H1 (cell line): ENCODE data around the gene SLC30A3. TPM values are rescaled to one million over a fixed set of nuclear protein-coding genes. Genes with fewer than 3 reads are reported as not detected.
A peak's percentile ranks its signal among the peaks of the same experiment; 100 is the strongest.

Experiments used
- CTCF ChIA-PET: fragments of 300-600 bp; sonication (Branson Sonifier 250); formaldehyde crosslinking; loops from one replicate; lab custom pipeline; 2021; ENCODE audit not compliant: partially characterized antibody; lab: Charles Lee
- POLR2A ChIA-PET: fragments of 300-600 bp; sonication (Branson Sonifier 250); formaldehyde crosslinking; loops from one replicate; lab custom pipeline; 2021; ENCODE audit warnings: inconsistent platforms; ENCODE audit not compliant: partially characterized antibody; lab: Charles Lee
- DNase-seq, 2 experiments: peaks; one replicate each; pipeline versions ENCODE4 v3.0.0 to v3.0.0-alpha.2; 2010 to 2022; ENCODE audit warnings: low spot score in 2 of 2, low read depth in 1 of 2, mixed read lengths in 1 of 2
- FAIRE-seq: peaks from 2 replicates; lab custom pipeline; 2011; peaks lifted over from hg19 to GRCh38; lab: Jason Lieb, UNC
- H2AFZ ChIP-seq: 2 replicates; pipeline ENCODE4 v1.8.1; 2012; ENCODE audit warnings: low read length, inconsistent platforms
- H2AK5ac ChIP-seq: 2 replicates; pipeline ENCODE4 v1.6.1; 2013; ENCODE audit warnings: low read depth, low read length
- H2BK120ac ChIP-seq: replicated peaks from 2 replicates; pipeline ENCODE3; 2013; ENCODE audit warnings: low read depth, low read length, inconsistent platforms
- H2BK12ac ChIP-seq: 2 replicates; pipeline ENCODE4 v1.6.1; 2013; ENCODE audit warnings: low read depth, low read length
- H2BK15ac ChIP-seq: 2 replicates; pipeline ENCODE4 v1.6.1; 2013; ENCODE audit warnings: low read length
- H2BK20ac ChIP-seq: 2 replicates; pipeline ENCODE4 v1.6.1; 2013; ENCODE audit warnings: low read length
- H2BK5ac ChIP-seq: 2 replicates; pipeline ENCODE4 v1.6.1; 2013; ENCODE audit warnings: low read depth, low read length
- H3K14ac ChIP-seq: 2 replicates; pipeline ENCODE4 v1.6.1; 2013; ENCODE audit warnings: inconsistent platforms; ENCODE audit not compliant: insufficient read length
- H3K18ac ChIP-seq: 2 replicates; pipeline ENCODE4 v1.6.1; 2013; ENCODE audit warnings: low read length; ENCODE audit errors: extremely low read depth
- H3K23ac ChIP-seq: 2 replicates; pipeline ENCODE4 v1.6.1; 2013; ENCODE audit warnings: inconsistent platforms; ENCODE audit not compliant: insufficient read length
- H3K23me2 ChIP-seq: 2 replicates; pipeline ENCODE4 v1.6.1; 2013; ENCODE audit warnings: low read depth, low read length
- H3K27ac ChIP-seq: 2 replicates; pipeline ENCODE4 v1.6.1; 2011; ENCODE audit warnings: low read depth, low read length, inconsistent platforms
- H3K27me3 ChIP-seq, 4 experiments: replicated peaks in 1 of 4; 1 replicate in 1 of 4; 2 replicates in 3 of 4; pipeline versions ENCODE4 v1.6.1 to v1.8.1; 2011 to 2013; ENCODE audit warnings: low read length in 3 of 4, mild to moderate bottlenecking in 3 of 4, inconsistent platforms in 2 of 4, mixed read lengths in 2 of 4, moderate library complexity in 1 of 4; ENCODE audit not compliant: control insufficient read depth in 3 of 4, insufficient read depth in 3 of 4; ENCODE audit errors: extremely low read depth in 1 of 4
- H3K36me3 ChIP-seq, 4 experiments: 2 replicates each; pipeline versions ENCODE4 v1.6.1 to v1.8.1; 2011 to 2013; ENCODE audit warnings: mild to moderate bottlenecking in 4 of 4, low read length in 3 of 4, moderate library complexity in 2 of 4, control low read depth in 1 of 4, inconsistent platforms in 1 of 4; ENCODE audit not compliant: insufficient read depth in 4 of 4, control insufficient read depth in 2 of 4
- H3K4ac ChIP-seq: replicated peaks from 2 replicates; pipeline ENCODE3; 2013; ENCODE audit warnings: low read length, low read depth, mixed read lengths, inconsistent platforms; ENCODE audit not compliant: insufficient read length
- H3K4me1 ChIP-seq, 4 experiments: replicated peaks in 1 of 4; 1 replicate in 1 of 4; 2 replicates in 3 of 4; pipeline versions ENCODE4 v1.6.1 to v1.8.1; 2011 to 2013; ENCODE audit warnings: low read length in 3 of 4, inconsistent platforms in 2 of 4, mixed read lengths in 1 of 4; ENCODE audit not compliant: insufficient read depth in 4 of 4, control insufficient read depth in 3 of 4
- H3K4me2 ChIP-seq, 2 experiments: 2 replicates each; pipeline versions ENCODE4 v1.6.1 to v1.8.1; 2011 to 2013; ENCODE audit warnings: low read depth in 2 of 2, low read length in 2 of 2, control low read depth in 1 of 2, inconsistent platforms in 1 of 2, mild to moderate bottlenecking in 1 of 2; ENCODE audit not compliant: insufficient read depth in 1 of 2
- H3K4me3 ChIP-seq, 4 experiments: fragments of 200-600, 300-600 bp in 1 of 4; sonication (generic), shearing (Covaris generic), sonication (Bioruptor Twin) in 1 of 4; 2 replicates each; pipeline versions ENCODE4 v1.5.1 to v1.8.1; 2011 to 2016; ENCODE audit warnings: low read length in 4 of 4, low read depth in 3 of 4, control low read depth in 2 of 4, inconsistent platforms in 2 of 4, mild to moderate bottlenecking in 2 of 4, mixed read lengths in 1 of 4, moderate library complexity in 1 of 4; ENCODE audit not compliant: insufficient read depth in 2 of 4; ENCODE audit errors: extremely low read depth in 1 of 4
- H3K56ac ChIP-seq: replicated peaks from 2 replicates; pipeline ENCODE3; 2013; ENCODE audit warnings: low read depth, mild to moderate bottlenecking, mixed read lengths, low read length, inconsistent platforms; ENCODE audit not compliant: insufficient read length
- H3K79me1 ChIP-seq: 2 replicates; pipeline ENCODE4 v1.6.1; 2013; ENCODE audit warnings: low read depth, low read length, control low read depth
- H3K79me2 ChIP-seq, 2 experiments: 2 replicates each; pipeline versions ENCODE4 v1.6.1 to v1.8.1; 2012 to 2013; ENCODE audit warnings: low read length in 2 of 2, mild to moderate bottlenecking in 2 of 2, inconsistent platforms in 1 of 2; ENCODE audit not compliant: insufficient read depth in 2 of 2, control insufficient read depth in 1 of 2
- H3K9ac ChIP-seq, 4 experiments: replicated peaks in 1 of 4; 1 replicate in 1 of 4; 2 replicates in 3 of 4; pipeline versions ENCODE4 v1.6.1 to v1.8.1; 2011 to 2013; ENCODE audit warnings: low read depth in 3 of 4, low read length in 3 of 4, control low read depth in 2 of 4, mild to moderate bottlenecking in 2 of 4, moderate library complexity in 2 of 4, inconsistent platforms in 1 of 4; ENCODE audit errors: extremely low read depth in 1 of 4
- H3K9me3 ChIP-seq, 2 experiments: 2 replicates each; pipeline versions ENCODE4 v1.6.1 to v1.8.1; 2012 to 2013; ENCODE audit warnings: mild to moderate bottlenecking in 2 of 2, moderate library complexity in 2 of 2, control low read depth in 1 of 2, inconsistent platforms in 1 of 2, low read depth in 1 of 2, low read length in 1 of 2, mixed read lengths in 1 of 2; ENCODE audit not compliant: insufficient read depth in 2 of 2
- H4K20me1 ChIP-seq, 2 experiments: replicated peaks in 1 of 2; 2 replicates each; pipeline versions ENCODE3 to v1.8.1; 2011 to 2013; ENCODE audit warnings: inconsistent platforms in 2 of 2, low read length in 2 of 2, mild to moderate bottlenecking in 1 of 2; ENCODE audit not compliant: insufficient read depth in 2 of 2, control insufficient read depth in 1 of 2
- H4K5ac ChIP-seq: 2 replicates; pipeline ENCODE4 v1.6.1; 2013; ENCODE audit warnings: low read length, low read depth, mixed read lengths, inconsistent platforms; ENCODE audit not compliant: insufficient read length
- H4K8ac ChIP-seq: 2 replicates; pipeline ENCODE4 v1.8.0; 2013; ENCODE audit warnings: mild to moderate bottlenecking, moderate library complexity, low read length, inconsistent platforms; ENCODE audit not compliant: insufficient read depth; ENCODE audit errors: extremely low read depth
- H4K91ac ChIP-seq: replicated peaks from 2 replicates; pipeline ENCODE3; 2013; ENCODE audit warnings: low read length, mixed read lengths, inconsistent platforms; ENCODE audit not compliant: insufficient read length
- ATF3 ChIP-seq: IDR thresholded peaks from 2 replicates; pipeline ENCODE4 v1.6.1; 2011; ENCODE audit warnings: low read depth, mild to moderate bottlenecking, low read length; ENCODE audit not compliant: insufficient read depth
- BACH1 ChIP-seq: IDR thresholded peaks from 2 replicates; pipeline ENCODE4 v1.6.1; 2012; ENCODE audit warnings: low read length, improper control_type of control experiment
- CBX5 ChIP-seq: fragments of 300-800, 300-1000 bp; sonication (generic); IDR thresholded peaks from 2 replicates; pipeline ENCODE4 v1.7.1; 2016; ENCODE audit warnings: antibody characterized with exemption, low read length, low read depth
- CBX8 ChIP-seq: fragments of 300-800, 300-1000 bp; sonication (generic); IDR thresholded peaks from 2 replicates; pipeline ENCODE4 v1.7.1; 2016; ENCODE audit warnings: low read depth, low read length, borderline replicate concordance
- CEBPB ChIP-seq: IDR thresholded peaks from 2 replicates; pipeline ENCODE4 v1.6.1; 2012; ENCODE audit warnings: low read depth, low read length
- GABPA ChIP-seq: IDR thresholded peaks from 2 replicates; pipeline ENCODE4 v1.6.1; 2011; ENCODE audit warnings: mild to moderate bottlenecking, low read length, moderate library complexity, borderline replicate concordance; ENCODE audit not compliant: insufficient read depth
- GTF2F1 ChIP-seq: IDR thresholded peaks from 2 replicates; pipeline ENCODE4 v1.6.1; 2012; ENCODE audit warnings: low read depth, low read length, improper control_type of control experiment, borderline replicate concordance
- JUND ChIP-seq: IDR thresholded peaks from 2 replicates; pipeline ENCODE4 v1.6.1; 2011; ENCODE audit warnings: mild to moderate bottlenecking, improper control_type of control experiment, low read length
- RXRA ChIP-seq: IDR thresholded peaks from 2 replicates; pipeline ENCODE4 v1.6.1; 2011; ENCODE audit warnings: low read depth, mild to moderate bottlenecking, low read length, moderate library complexity; ENCODE audit not compliant: insufficient read depth
- SRF ChIP-seq: IDR thresholded peaks from 2 replicates; pipeline ENCODE4 v1.6.1; 2011; ENCODE audit warnings: mild to moderate bottlenecking, low read depth, low read length, moderate library complexity
- SUZ12 ChIP-seq: fragments of 200-600 bp; sonication (generic); IDR thresholded peaks from 2 replicates; pipeline ENCODE4 v1.6.1; 2012; ENCODE audit warnings: mild to moderate bottlenecking, inconsistent platforms, low read length, moderate library complexity, mixed read lengths
- TCF12 ChIP-seq: IDR thresholded peaks from 2 replicates; pipeline ENCODE4 v1.6.1; 2011; ENCODE audit warnings: low read depth, mild to moderate bottlenecking, low read length
- TEAD4 ChIP-seq: IDR thresholded peaks from 2 replicates; pipeline ENCODE4 v1.6.1; 2012; ENCODE audit warnings: low read depth, low read length, inconsistent platforms, mixed read lengths
- WGBS, 2 experiments: shearing (Covaris generic) in 1 of 2; methylation state at CpG; one replicate each; pipeline versions ENCODE4 v1.1.6 to v1.1.7; 2013 to 2015; ENCODE audit warnings: low lambda C conversion rate in 2 of 2, mixed read lengths in 2 of 2, inconsistent platforms in 1 of 2, low coverage in 1 of 2, missing lambda C conversion rate in 1 of 2; ENCODE audit not compliant: insufficient replicate concordance in 2 of 2, insufficient coverage in 1 of 2, insufficient read length in 1 of 2; ENCODE audit errors: extremely low coverage in 1 of 2, missing lambda C conversion rate in 1 of 2; 5-methylcytosine and 5-hydroxymethylcytosine counted together
- polyA plus RNA-seq, 7 experiments: library from polyadenylated mRNA; depleted of rRNA in 3 of 7; stranded (reverse) in 5 of 7; unstranded in 2 of 7; fragments of >200 nt in 5 of 7; fragments of 200-250 nt in 2 of 7; gene quantifications; 1 replicate in 5 of 7; 2 replicates in 1 of 7; 4 replicates in 1 of 7; pipeline versions ENCODE4 v1.2.1 to v1.2.3, GENCODE V29; 2011 to 2013; ENCODE audit warnings: missing spikeins in 2 of 7, mixed read lengths in 2 of 7
- total RNA-seq: library from RNA; stranded (reverse); fragmentation: NEBNext Ultra II Directional; extraction: Animal tissue kit (Norgen Biotek cat#: 25700); gene quantifications from 2 replicates; pipeline ENCODE4 v1.2.1, GENCODE V29; 2021

The SLC30A3 gene
- total and polyA plus RNA-seq, 2 of the 8 experiments (the other 6 are each of a cell fraction or from before 2014, with no cell fraction given) = 15.2 to 30.7 TPM

GRCh38 chr2:27271631-27272340, 8.9 kb upstream of the SLC30A3 start:
- Histone ChIP-seq H3K9me3 (no peaks in the 10 kb centered on the region), H2BK12ac (no peak overlapping the region), H3K23ac (no peak overlapping the region), H3K4me3 (no peak overlapping the region), H3K14ac (no peak overlapping the region), H3K79me1 (no peaks in the 10 kb centered on the region), H3K56ac (no peak overlapping the region), H3K23me2 (no peaks in the 10 kb centered on the region), H3K36me3 (no peaks in the 10 kb centered on the region), H2BK5ac (no peak overlapping the region), H3K27ac (no peak overlapping the region), H2BK15ac (no peak overlapping the region), H3K27me3 (peaks cover 0 to 7% (median 2%) of the 10 kb centered on the region in 4 experiments; a peak in 2 of 7 replicates), H4K8ac (no peak overlapping the region), H4K91ac (no peak overlapping the region), H3K4ac (no peak overlapping the region), H4K5ac (no peak overlapping the region), H2BK120ac (no peak overlapping the region), H3K18ac (no peak overlapping the region), H3K79me2 (no peaks in the 10 kb centered on the region), H2AFZ (no peak overlapping the region), H4K20me1 (no peaks in the 10 kb centered on the region), H2AK5ac (no peak overlapping the region), H3K4me2 (no peak overlapping the region), H3K4me1 (peaks cover 0 to 5% (median 0%) of the 10 kb centered on the region in 4 experiments; a peak in 2 of 7 replicates), H2BK20ac (peak overlapping the region; percentile 16; the same call in 1 of the 2 replicates), H3K9ac (no peak overlapping the region)
- CTCF ChIA-PET = interaction anchor here (1.1 to 14.1 kb wide), 10 partner anchors 8 to 329 kb away, joined by 3 to 288 read pairs (median 16); partner anchors contain the start of genes DNAJC5G, SLC30A3 and TRIM54
- DNase-seq (no peak), FAIRE-seq (no peak)
- WGBS, 2 experiments = 83% methylated on average over 11 of the region's 11 CpGs; no CpG with 5 or more reads in 1 of the 2 experiments
- POLR2A ChIA-PET = interaction anchor here (1.0 to 4.9 kb wide), 5 partner anchors 10 to 50 kb away, joined by 3 to 22 read pairs (median 4); partner anchors contain the start of genes TRIM54 and UCN
- no peak for TF ChIP-seq BACH1
- no peak for TF ChIP-seq CBX5
- TF ChIP-seq GTF2F1 = no peak
- no peak for TF ChIP-seq CBX8
- TF ChIP-seq SUZ12 = no peak
- TF ChIP-seq GABPA = no peak
- no peak for TF ChIP-seq ATF3
- TF ChIP-seq CEBPB = no peak
- TF ChIP-seq TCF12 = no peak
- TF ChIP-seq JUND = no peak
- TF ChIP-seq SRF = no peak
- no peak for TF ChIP-seq TEAD4
- no peak for TF ChIP-seq RXRA
